Astrocyte of the cerebellum (primary cell): ENCODE measurements around the gene MVK.
"Not testable (repeated sequence)": the region's sequence is repeated elsewhere in the genome, so short reads cannot be mapped to it uniquely, and the experiment has no call there.

ENCODE experiments used
- DNase-seq: peaks from one replicate; pipeline ENCODE4 v3.0.0-alpha.2; 2011; ENCODE audit warnings: low read depth
- H3K4me3 ChIP-seq: 2 replicates; pipeline ENCODE4 v1.5.1; 2011; ENCODE audit warnings: mild to moderate bottlenecking, low read depth, low read length, moderate library complexity
- in situ Hi-C: cut with HindIII; loops from 2 replicates; pipeline ENCODE4 v1.10.0; 2017; ENCODE audit warnings: low sequenced_read_pairs
- TF ChIP-seq, protein P1 (sequence below): IDR thresholded peaks from 2 replicates; pipeline ENCODE4 v1.5.1; 2012; ENCODE audit warnings: low read length, low read depth, moderate library complexity, mild to moderate bottlenecking; ENCODE audit errors: missing control alignments

The MVK gene

DNA sequence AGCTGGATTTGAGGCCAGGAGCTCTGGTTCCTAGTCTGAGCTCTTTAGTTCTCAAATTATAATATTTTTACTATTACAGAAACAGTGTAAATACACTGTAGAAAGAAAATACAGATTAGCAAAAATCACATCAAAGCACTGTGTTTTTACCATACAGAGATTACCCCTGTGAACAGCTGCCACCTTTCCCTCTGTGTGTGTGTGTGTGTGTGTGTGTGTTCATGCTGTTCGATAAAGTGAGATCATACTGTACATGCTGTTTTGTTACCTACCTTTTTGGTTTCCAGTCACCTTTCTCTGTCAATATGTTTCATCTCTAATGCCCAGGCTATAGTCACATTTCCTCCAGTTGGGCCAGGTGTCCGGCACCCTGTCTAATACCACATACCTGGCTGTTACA, 26.9 kb downstream of the MVK start:
- in situ Hi-C loops = no loop called here
- DNase-seq = no peak
- TF ChIP-seq, protein P1, sequence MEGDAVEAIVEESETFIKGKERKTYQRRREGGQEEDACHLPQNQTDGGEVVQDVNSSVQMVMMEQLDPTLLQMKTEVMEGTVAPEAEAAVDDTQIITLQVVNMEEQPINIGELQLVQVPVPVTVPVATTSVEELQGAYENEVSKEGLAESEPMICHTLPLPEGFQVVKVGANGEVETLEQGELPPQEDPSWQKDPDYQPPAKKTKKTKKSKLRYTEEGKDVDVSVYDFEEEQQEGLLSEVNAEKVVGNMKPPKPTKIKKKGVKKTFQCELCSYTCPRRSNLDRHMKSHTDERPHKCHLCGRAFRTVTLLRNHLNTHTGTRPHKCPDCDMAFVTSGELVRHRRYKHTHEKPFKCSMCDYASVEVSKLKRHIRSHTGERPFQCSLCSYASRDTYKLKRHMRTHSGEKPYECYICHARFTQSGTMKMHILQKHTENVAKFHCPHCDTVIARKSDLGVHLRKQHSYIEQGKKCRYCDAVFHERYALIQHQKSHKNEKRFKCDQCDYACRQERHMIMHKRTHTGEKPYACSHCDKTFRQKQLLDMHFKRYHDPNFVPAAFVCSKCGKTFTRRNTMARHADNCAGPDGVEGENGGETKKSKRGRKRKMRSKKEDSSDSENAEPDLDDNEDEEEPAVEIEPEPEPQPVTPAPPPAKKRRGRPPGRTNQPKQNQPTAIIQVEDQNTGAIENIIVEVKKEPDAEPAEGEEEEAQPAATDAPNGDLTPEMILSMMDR = no peak

DNA sequence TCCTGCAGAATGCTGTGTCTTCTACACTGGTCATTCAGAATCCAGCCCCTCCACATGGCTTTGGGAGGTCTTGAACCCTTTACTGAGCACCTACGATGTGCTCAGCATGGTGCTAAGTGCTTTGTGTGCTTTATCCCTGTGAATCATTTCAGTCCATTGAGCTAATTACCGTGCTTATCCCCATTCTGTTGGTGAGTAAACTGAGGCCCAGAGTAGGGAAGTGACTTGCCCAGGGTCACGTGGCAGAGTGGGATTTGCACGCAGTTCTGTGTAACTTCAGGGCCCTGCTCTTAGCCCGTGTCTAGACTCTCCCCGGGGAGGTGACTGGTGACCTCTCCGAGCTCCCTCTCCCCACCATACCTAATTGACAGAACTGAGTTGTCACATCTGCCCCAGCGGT, 27.4 kb downstream of the MVK start:
- no peak for DNase-seq
- in situ Hi-C loops = no loop called here
- TF ChIP-seq, protein P1 = no peak
- H3K4me3 ChIP-seq = no peak overlapping the region

More for the DNA sequence above, 26.9 kb downstream of the MVK start:
- no peak overlapping the region for H3K4me3 ChIP-seq

DNA sequence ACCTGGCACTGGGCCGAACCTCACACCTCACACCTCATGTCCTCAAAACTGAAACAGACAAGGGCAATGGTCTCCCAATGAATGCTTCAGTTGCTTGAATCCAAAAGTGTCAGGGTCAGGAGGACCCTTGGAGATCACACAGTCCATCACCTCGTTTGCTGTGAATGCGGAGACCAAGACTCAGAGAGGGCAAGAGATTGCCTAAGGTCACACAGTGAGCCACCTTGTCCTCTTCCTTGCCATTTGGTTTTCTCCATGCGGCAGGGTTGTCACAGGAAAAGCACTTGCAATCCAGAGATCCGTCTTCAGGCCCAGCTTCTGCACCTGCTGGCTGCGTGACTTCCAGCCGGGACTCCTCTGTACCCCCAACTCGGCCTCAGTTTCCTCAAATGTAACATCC, 28.0 kb downstream of the MVK start:
- TF ChIP-seq, protein P1 = no peak
- no peak overlapping the region for H3K4me3 ChIP-seq
- in situ Hi-C loops = no loop called here
- DNase-seq = no peak

DNA sequence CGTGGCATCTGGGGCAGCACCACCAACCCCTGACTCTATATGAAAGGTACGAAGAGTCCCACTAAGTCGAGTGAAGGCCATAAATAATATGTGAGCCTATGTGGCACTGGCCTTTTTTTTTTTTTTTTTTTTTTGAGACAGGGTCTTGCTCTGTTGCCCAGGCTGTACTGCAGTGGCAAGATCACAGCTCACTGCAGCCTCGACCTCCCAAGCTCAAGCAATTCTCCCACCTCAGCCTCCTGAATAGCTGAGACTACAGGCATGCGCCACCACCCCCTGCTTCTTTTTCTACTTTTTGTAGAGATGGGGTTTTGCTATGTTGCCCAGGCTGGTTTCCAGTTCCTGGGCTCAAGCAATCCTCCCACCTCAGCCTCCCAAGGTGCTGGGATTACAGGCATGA, 28.5 kb downstream of the MVK start:
- in situ Hi-C loops = not testable (repeated sequence)

DNA sequence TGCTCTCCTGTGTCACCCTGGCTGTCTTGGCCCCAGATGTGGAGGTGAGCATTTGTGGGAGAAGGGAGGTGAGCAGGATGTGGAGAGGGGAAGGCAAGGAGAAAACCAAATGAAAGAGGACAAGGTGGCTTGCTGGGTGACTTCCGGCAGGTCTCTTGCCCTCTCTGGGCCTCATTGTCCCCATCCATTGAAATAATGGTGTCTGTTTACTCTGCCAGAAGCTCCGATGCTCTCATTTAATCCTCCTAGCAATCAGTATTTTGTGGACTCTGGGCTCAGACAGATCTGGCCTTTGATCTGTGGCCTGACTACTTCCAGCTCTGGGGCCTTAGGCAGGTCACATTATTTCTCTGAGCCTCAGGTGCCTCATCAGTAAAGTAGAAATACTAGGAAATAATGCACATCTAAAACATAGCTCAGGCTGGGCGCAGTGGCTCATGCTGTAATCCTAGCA, 30.6 kb downstream of the MVK start:
- no peak for DNase-seq
- in situ Hi-C loops = no loop called here
- H3K4me3 ChIP-seq = no peak overlapping the region
- TF ChIP-seq, protein P1 = no peak

More for the DNA sequence above, 28.5 kb downstream of the MVK start:
- not testable (repeated sequence) for DNase-seq, H3K4me3 ChIP-seq

DNA sequence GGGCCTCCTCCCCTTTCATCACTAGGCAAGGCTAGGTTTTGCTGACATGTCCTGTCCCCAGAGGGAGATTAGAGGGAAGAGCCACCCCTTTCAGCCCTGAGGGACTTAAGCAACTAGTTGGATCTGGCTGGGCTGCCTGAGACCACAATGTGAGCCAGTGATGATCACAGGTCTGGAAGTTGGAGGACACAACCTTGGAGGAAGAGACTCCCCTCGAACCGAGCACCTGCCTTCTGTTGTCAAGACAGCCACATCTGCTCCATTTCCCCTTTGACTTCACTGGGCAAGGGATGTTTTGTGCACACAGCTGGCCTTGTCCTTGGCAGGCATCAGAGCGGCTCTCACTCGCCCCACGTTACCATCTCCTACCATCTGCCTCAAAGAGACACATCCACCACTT, 31.4 kb downstream of the MVK start:
- in situ Hi-C loops = no loop called here
- no peak overlapping the region for H3K4me3 ChIP-seq
- TF ChIP-seq, protein P1 = no peak
- no peak for DNase-seq

DNA sequence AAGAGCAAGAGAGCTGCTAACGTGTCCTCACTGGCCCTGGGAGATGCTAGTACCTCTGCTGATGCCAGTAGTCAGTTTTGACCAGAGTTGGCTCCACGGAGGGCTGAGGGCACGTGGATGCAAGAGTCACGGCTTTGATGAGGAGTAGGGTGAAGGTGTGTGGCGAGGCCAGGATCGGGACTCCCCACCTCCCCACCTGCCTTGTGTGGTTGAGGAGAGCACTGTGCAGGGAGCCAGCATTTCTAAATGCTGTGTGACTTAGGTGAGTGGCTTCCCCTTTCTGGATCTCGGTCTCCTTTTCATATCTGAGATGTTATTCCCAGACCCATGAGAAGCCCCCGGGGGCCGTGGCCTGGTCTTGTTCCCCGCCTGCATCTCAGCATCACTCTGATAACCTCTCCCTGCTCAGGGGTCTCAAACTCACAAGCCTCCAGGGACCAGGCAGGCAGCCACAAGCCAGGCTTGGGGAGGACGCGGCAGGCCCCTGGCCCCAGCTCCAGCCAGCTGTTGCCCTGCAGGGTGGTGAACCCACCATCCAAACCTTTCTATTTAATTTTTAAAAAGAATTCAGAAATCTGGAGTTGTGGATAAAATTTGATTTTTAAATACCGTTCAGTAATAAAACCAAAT, 32.1 kb downstream of the MVK start:
- no peak overlapping the region for H3K4me3 ChIP-seq
- in situ Hi-C loops = no loop called here
- TF ChIP-seq, protein P1 = no peak
- no peak for DNase-seq
